ENCODE results near the gene MED13L.
"Not testable (repeated sequence)": the region's sequence is repeated elsewhere in the genome, so short reads cannot be mapped to it uniquely, and the experiment has no call there.

MED13L gene

DNA sequence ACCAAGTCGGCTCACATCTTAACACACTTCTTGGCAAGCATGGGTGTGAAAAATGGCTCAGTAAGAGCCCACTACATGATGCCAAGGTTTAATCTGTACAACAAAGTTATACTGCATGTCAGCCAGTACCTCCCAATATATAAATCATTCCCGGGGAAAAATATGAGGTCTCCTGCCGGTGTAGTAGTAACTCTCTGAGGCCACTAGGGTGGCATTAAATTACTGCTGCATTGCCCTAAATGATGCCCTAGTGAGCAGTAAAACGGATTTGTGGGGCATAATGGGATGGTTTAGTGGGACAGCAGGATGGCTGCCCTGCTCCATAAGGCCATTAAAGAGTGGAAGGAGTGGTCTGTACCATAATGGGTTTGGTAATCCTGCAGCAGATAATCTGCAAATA is 267.7 kb downstream of the MED13L start:
- DNase-seq (ENCODE audit: low read depth) = no peak

DNA sequence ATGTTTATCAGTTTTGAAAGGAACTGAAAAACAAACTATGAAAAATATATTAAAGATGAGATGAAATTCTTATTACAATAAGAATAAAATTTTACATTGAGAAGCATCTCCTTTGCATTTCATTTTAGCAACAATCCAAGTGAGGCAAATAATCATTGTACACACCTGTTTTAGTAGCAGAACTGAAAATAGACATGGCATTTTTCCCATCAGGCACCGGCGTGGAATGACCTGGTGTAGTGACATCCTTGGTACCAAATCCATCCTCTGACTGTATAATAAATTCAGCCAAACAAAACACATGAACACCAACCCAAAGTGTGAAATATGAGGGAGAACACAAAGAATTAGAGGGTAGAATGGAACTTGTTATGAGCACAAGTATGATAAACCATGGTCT is 271.4 kb downstream of the MED13L start:
- no peak for DNase-seq (ENCODE audit: low read depth)

- no peak for DNase-seq (ENCODE audit: low read depth)
Measured at GRCh38 chr12:116002890-116003536, 274.5 kb downstream of the MED13L start.

GRCh38 chr12:116000252-116000651 is 277.2 kb downstream of the MED13L start:
- no peak for DNase-seq (ENCODE audit: low read depth)

GRCh38 chr12:115999582-115999981 is 277.9 kb downstream of the MED13L start:
- no peak for DNase-seq (ENCODE audit: low read depth)

DNA sequence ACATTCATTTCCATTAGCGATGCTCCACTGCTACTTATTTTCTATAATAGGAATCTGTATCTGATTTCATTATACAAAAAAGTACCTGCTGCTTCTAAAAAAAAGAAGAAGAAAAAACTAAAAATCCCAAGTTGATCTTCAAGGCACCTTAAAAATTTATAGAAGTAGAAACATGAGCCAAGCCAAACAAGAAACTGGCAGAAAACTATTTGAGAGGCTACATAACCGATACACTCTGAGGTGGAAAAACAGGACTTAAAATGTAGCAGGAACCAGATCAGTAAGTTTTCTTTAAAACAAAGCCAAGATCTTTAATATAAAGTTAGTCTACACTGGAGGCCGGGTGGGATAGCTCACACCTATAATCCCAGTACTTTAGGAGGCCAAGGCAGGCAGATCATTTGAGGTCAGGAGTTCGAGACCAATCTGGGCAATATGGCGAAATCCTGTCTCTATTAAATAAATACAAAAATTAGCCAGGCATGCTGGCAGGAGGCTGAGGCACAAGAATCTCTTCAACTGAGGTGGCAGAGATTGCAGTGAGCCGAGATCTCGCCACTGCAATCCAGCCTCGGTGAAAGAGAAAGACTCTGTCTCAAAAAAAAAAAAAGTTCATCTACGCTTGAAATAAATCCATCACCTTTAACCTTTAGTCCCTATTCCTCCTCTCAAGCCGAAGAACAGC is 278.6 kb downstream of the MED13L start:
- DNase-seq (ENCODE audit: low read depth) = no peak

GRCh38 chr12:115998119-115998633 is 279.3 kb downstream of the MED13L start:
- no peak for DNase-seq (ENCODE audit: low read depth)

GRCh38 chr12:115993737-115994136 is 283.8 kb downstream of the MED13L start:
- no peak for DNase-seq (ENCODE audit: low read depth)

DNA sequence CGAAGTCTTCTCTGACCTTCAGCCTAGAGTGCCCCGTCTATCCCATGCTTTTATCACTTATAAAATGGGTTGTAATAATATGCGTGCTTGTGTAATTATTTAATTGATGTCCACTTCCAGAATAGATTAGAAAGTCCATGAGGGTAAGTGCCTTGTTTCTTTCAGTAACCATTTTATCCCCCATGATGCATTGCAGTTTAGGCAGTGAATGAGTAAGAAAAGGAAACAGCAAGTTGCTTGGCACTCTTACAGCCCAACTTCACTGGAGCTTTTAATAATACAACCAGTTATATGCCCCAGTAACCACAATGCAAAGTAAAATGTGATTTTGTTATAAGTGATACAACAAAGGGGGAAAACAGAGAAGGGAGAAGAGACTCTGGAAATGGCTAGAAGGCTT is 287.3 kb downstream of the MED13L start:
- no peak for DNase-seq (ENCODE audit: low read depth)

- no peak for DNase-seq (ENCODE audit: low read depth)
Measured at GRCh38 chr12:115988625-115989563, 288.6 kb downstream of the MED13L start.

DNA sequence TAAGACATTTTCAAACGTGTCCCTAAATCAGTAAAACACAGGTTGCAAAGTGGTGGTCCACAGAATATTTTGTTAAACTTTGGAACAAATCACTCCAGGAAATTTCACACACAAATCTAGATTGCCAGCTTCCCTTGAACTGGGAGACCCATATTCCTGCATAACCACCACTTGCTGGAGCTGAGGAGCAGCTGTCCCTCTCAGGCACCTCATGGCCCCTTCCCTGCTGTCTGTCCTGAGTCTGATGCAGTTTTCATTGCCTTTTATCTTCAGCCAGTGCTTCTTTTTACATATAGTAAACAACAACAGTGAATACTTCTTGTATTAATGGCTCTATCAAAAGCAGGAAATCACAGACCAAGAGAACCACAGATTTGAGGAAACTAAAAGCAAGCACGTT is 289.3 kb downstream of the MED13L start:
- no peak for DNase-seq (ENCODE audit: low read depth)

DNA sequence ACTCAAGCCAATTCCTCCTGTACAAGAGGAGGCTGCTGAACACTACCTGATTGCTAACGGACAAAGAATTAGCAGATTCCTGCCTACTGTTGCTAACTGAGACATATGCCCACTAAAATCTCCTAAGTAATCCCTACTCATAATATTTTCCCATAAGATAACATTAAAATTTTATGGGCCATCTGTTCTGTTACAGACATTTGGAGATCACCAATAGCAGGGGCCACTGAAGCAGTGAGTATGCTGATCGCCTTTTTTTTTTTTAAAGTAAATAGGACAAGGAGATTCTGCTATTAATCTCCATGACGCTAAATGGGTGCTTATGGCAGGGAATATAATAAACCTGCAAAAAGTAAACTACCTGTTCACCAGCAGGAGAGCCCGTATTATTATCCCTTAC is 292.9 kb downstream of the MED13L start:
- no peak for DNase-seq (ENCODE audit: low read depth)

DNA sequence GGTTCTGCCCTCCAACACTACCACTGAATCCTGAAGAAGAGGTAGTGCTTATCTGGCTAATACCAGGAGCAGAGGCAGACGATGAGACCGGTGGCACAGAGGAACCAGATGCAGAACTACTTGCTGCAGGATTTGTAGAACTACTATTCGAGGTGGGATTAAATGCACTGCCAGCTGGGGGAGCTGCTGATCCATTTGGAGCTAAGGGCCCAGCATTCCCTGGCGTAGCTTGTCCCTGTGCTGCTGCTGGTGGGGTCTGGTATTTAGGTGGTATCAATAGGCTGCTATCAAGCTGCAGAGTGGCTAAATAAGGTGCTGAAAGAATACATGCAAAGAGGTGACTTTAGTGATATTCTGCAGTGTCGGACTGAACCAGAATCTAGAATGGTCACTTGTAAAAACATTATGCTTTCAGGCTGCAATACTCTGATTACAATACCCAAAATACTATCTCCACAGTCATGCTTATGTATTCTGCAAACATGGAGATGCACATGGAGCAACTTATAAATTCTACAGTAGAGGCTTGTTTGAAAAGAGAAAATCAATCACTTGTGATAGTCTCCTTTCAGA is 294.2 kb downstream of the MED13L start:
- no peak for DNase-seq (ENCODE audit: low read depth)

- no peak for DNase-seq (ENCODE audit: low read depth)
Measured at GRCh38 chr12:115980339-115980738, 297.2 kb downstream of the MED13L start.

DNA sequence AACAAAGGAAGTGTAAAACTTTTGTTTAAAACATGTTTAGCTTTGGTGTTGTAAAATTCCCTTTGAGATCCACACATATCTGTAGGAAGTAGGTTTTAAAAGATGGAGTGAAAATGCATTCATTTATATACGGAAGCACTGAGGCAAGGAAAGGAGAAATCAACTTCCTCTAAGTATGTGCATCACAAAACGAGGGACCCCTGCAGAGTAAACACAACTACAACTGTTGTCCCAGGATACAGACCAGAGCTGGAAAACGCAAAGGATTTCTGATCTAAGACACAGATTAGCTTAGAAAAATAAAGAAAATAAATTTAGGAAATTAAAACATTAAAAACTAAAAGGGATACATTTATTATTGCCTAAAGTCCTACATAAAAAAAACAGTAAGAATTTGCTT is 297.6 kb downstream of the MED13L start:
- DNase-seq (ENCODE audit: low read depth) = no peak

GRCh38 chr12:115979351-115979750 is 298.1 kb downstream of the MED13L start:
- no peak for DNase-seq (ENCODE audit: low read depth)

DNA sequence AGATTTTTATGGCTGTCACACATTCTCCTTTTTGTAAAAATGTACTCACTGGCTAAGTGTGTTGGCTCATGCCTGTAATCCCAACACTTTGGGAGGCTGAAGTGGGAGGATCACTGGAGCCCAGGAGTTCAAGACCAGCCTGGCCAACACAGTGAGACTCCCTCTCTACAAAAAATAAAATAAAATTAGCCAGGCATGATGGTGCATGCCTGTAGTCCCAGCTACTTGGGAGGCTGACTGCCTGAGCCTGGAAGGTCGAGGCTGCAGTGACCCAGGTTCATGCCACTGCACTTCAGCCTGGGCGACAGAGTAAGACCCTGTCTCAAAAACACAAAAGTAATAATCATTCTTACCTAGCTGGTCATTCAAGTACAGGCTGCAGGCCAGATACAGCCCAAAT is 300.7 kb downstream of the MED13L start:
- DNase-seq (ENCODE audit: low read depth) = not testable (repeated sequence)

DNA sequence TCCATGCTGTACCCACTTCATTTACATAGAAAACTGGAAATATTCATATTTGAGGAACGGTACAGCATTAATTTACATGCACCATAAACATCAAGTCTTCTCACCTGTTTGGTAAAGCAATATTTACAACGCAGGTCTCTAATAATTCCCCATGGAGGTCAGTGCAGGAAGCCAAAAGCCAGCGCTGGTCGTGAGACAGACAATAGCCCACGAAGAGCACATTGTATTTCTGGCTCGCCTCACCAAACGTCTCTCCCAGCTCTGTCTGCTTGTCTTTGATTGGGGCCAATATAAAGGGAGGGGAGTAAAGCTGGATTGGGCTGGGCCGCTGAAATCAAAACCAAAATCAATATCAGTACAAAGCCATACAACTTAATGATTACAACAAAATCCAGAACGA is 302.1 kb downstream of the MED13L start:
- no peak for DNase-seq (ENCODE audit: low read depth)

GRCh38 chr12:115973968-115974724 is 303.3 kb downstream of the MED13L start:
- DNase-seq (ENCODE audit: low read depth) = no peak

GRCh38 chr12:115973066-115973465 is 304.4 kb downstream of the MED13L start:
- DNase-seq (ENCODE audit: low read depth) = no peak

DNA sequence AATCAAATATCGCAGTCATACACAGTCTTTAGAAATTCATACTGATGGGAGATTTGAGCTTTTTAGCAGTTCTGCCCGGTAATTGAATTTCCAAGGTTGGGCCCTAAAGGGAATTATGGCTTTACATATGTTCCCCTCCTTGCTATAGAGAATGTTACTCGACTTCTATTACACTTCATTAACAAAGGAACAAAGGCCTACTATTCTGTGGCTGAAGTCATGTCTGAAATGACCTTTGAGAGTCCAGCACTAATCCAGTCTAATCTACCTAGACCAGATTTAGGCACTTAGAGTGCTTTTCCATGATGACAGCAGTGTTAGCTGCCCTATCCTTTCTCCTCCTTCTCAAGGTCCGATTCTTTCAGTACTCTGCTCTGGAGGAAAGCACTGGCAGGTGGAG is 305.3 kb downstream of the MED13L start:
- no peak for DNase-seq (ENCODE audit: low read depth)

DNA sequence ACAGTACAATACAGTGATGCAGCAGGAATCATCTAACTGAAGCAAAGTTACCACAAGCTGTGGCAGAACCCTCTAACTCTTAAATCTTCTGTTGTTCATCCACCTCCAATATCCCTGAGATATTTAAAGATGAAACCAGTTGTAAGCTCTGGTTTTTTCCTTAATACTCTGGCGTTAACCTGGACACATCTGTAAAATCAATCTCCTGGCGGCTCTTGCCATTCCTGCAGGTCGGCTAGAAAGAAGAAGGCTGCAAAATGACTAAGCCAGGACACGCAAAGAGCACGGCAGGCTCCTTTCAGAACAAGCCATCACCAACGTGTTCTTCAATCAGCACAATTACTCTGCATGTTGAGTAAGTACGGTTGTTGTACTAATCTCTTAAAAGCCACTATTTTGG is 309.3 kb downstream of the MED13L start:
- DNase-seq (ENCODE audit: low read depth) = no peak
